Measurements from ENCODE around the gene EIF1AD. TPM values are rescaled to one million over a fixed set of nuclear protein-coding genes. Genes with fewer than 3 reads are reported as not detected.

EIF1AD gene
- total and polyA plus RNA-seq, 9 of the 15 experiments (the other 6 are each of a cell fraction or from before 2014, with no cell fraction given), result 50.1 to 98.8 (median 58.7) TPM

DNA sequence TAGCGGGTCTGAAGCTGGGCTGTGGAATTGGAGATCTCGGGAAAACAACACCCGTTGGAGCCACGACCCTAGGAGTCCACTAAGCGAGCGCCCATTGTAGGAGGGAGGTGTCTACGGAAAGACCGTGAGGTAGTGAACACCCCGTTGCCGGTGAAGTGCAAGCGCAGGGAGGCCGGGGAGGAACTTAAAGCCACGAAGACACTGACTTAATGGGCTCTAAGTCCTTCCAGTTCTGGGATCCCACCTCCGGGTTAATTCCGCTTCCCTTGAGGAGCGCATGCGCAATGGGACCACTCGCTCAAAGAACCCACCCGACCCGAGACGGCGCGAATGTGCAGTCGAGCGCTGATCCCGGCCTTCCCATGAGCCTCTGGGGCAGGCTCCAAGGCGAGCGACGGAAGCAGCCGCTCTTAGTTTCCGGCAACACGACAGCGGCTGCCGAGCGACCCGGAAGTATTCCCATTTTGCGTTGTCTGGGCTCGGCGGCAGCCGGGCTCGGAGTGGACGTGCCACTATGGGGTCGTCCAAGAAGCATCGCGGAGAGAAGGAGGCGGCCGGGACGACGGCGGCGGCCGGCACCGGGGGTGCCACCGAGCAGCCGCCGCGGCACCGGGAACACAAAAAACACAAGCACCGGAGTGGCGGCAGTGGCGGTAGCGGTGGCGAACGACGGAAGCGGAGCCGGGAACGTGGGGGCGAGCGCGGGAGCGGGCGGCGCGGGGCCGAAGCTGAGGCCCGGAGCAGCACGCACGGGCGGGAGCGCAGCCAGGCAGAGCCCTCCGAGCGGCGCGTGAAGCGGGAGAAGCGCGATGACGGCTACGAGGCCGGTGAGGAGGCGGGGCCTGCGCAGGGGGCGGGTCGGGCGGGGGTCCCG is 40.5 kb downstream of the EIF1AD start, which contains the start of gene SART1 (continued):
- TF ChIP-seq KLF13 (tag; IDR thresholded peaks at IDR 0.05; ENCODE audit: borderline replicate concordance, low read depth), result no peak; the same call in 1 of the 2 replicates
- TF ChIP-seq NEUROD1 (IDR thresholded peaks at IDR 0.05; ENCODE audit: borderline replicate concordance, low read depth, low read length, partially characterized antibody), result no peak
- TF ChIP-seq TEAD4 (IDR thresholded peaks at IDR 0.05; ENCODE audit: low read length), result no peak; the same call in none of the 2 replicates
- TF ChIP-seq TEAD4 (CRISPR knock-in tag; IDR thresholded peaks at IDR 0.05; ENCODE audit: borderline replicate concordance), result no peak
- peak; percentile 79 for TF ChIP-seq ATF7 (IDR thresholded peaks at IDR 0.05)
- TF ChIP-seq MCM7 (IDR thresholded peaks at IDR 0.05), result no peak
- peak; percentile 100 for TF ChIP-seq GABPA (tag; conservative IDR thresholded peaks at IDR 0.05; ENCODE audit: low read depth)
- peak; percentile 70 for TF ChIP-seq KDM5B (IDR thresholded peaks at IDR 0.05; ENCODE audit: insufficient replicate concordance, low read depth, low read length)
- no peak; the same call in 1 of the 2 replicates for TF ChIP-seq ZNF766 (CRISPR knock-in tag; conservative IDR thresholded peaks at IDR 0.05)
- no peak for TF ChIP-seq KDM1A (IDR thresholded peaks at IDR 0.05)
- TF ChIP-seq CXXC5 (CRISPR knock-in tag; IDR thresholded peaks at IDR 0.05), result peak; percentile 92
- peak; percentile 96 for TF ChIP-seq FIP1L1 (IDR thresholded peaks at IDR 0.05; ENCODE audit: low read depth, low read length, poor library complexity, severe bottlenecking)
- TF ChIP-seq KLF6 (CRISPR knock-in tag; IDR thresholded peaks at IDR 0.05; ENCODE audit: borderline replicate concordance), result no peak
- TF ChIP-seq ZNF76 (CRISPR knock-in tag; IDR thresholded peaks at IDR 0.05; ENCODE audit: borderline replicate concordance), result peak; percentile 65; the same call in 1 of the 2 replicates
- 0 out of 2 replicates have a peak, but pooled peaks have one; percentile 41 for TF ChIP-seq HMGXB4 (CRISPR knock-in tag; IDR thresholded peaks at IDR 0.05)
- TF ChIP-seq DDX20 (tag; IDR thresholded peaks at IDR 0.05; ENCODE audit: low read depth), result no peak
- TF ChIP-seq GABPB2 (CRISPR knock-in tag; conservative IDR thresholded peaks at IDR 0.05), result no peak
- TF ChIP-seq STAT6 (CRISPR knock-in tag; IDR thresholded peaks at IDR 0.05), result 0 out of 2 replicates have a peak, but pooled peaks have one; percentile 32
- no peak for TF ChIP-seq TAL1 (IDR thresholded peaks at IDR 0.05)
- no peak for TF ChIP-seq CGGBP1 (CRISPR knock-in tag; IDR thresholded peaks at IDR 0.05)
- peak; percentile 58; the same call in 1 of the 2 replicates for TF ChIP-seq JUND (IDR thresholded peaks at IDR 0.05; ENCODE audit: borderline replicate concordance, low read depth, low read length)
- no peak; the same call in 2 of the 3 replicates for TF ChIP-seq JUND (tag; IDR thresholded peaks at IDR 0.05; ENCODE audit: borderline replicate concordance, low read depth, low read length)
- no peak for TF ChIP-seq SRSF7 (optimal IDR thresholded peaks at IDR 0.05; ENCODE audit: low read depth, low read length)
- TF ChIP-seq ZNF253 (CRISPR knock-in tag; conservative IDR thresholded peaks at IDR 0.05), result no peak

Measured in K562 (cell line).